Ishikawa (cell line): ENCODE results near the gene CXCL14.

Experiments
- CEBPB ChIP-seq: IDR thresholded peaks from 2 replicates; pipeline ENCODE4 v1.6.1; 2012
- CREB1 ChIP-seq: IDR thresholded peaks from 2 replicates; pipeline ENCODE4 v1.6.1; 2012; ENCODE audit warnings: low read depth
- EGR1 ChIP-seq: IDR thresholded peaks from 2 replicates; pipeline ENCODE4 v1.6.1; 2012
- EP300 ChIP-seq: IDR thresholded peaks from 2 replicates; pipeline ENCODE4 v1.6.1; 2012; ENCODE audit warnings: borderline replicate concordance
- FOXM1 ChIP-seq: IDR thresholded peaks from 2 replicates; pipeline ENCODE4 v1.6.1; 2012; ENCODE audit warnings: low read depth, borderline replicate concordance
- MAX ChIP-seq: IDR thresholded peaks from 2 replicates; pipeline ENCODE4 v1.6.1; 2012
- NFIC ChIP-seq: IDR thresholded peaks from 2 replicates; pipeline ENCODE4 v1.6.1; 2012
- RAD21 ChIP-seq: IDR thresholded peaks from 2 replicates; pipeline ENCODE4 v1.6.1; 2012; ENCODE audit warnings: low read depth
- TAF1 ChIP-seq: IDR thresholded peaks from 2 replicates; pipeline ENCODE4 v1.6.1; 2012; ENCODE audit warnings: low read depth, mild to moderate bottlenecking
- TCF12 ChIP-seq: IDR thresholded peaks from 2 replicates; pipeline ENCODE4 v1.6.1; 2012; ENCODE audit warnings: low read depth
- TEAD4 ChIP-seq: IDR thresholded peaks from 2 replicates; pipeline ENCODE4 v1.6.1; 2012
- USF1 ChIP-seq: IDR thresholded peaks from 2 replicates; pipeline ENCODE4 v1.6.1; 2012
- YY1 ChIP-seq: IDR thresholded peaks from 2 replicates; pipeline ENCODE4 v1.6.1; 2012; ENCODE audit warnings: low read depth
- ZBTB7A ChIP-seq: IDR thresholded peaks from 2 replicates; pipeline ENCODE4 v1.6.1; 2012; ENCODE audit warnings: low read depth
- TF ChIP-seq, protein P1 (sequence below): IDR thresholded peaks from 2 replicates; pipeline ENCODE4 v1.6.1; 2012; ENCODE audit warnings: low read depth, mild to moderate bottlenecking

The CXCL14 gene

GRCh38 chr5:135556620-135557019 is 22.2 kb downstream of the CXCL14 start:
- no peak for TF ChIP-seq CREB1
- no peak for TF ChIP-seq ZBTB7A
- no peak for TF ChIP-seq NFIC

- no peak for TF ChIP-seq TCF12
- TF ChIP-seq FOXM1, result no peak
- TF ChIP-seq MAX, result no peak
- TF ChIP-seq EP300, result no peak
- TF ChIP-seq NFIC, result no peak
- TF ChIP-seq TEAD4, result no peak
- no peak for TF ChIP-seq RAD21
- TF ChIP-seq CEBPB, result no peak
- TF ChIP-seq, protein P1, sequence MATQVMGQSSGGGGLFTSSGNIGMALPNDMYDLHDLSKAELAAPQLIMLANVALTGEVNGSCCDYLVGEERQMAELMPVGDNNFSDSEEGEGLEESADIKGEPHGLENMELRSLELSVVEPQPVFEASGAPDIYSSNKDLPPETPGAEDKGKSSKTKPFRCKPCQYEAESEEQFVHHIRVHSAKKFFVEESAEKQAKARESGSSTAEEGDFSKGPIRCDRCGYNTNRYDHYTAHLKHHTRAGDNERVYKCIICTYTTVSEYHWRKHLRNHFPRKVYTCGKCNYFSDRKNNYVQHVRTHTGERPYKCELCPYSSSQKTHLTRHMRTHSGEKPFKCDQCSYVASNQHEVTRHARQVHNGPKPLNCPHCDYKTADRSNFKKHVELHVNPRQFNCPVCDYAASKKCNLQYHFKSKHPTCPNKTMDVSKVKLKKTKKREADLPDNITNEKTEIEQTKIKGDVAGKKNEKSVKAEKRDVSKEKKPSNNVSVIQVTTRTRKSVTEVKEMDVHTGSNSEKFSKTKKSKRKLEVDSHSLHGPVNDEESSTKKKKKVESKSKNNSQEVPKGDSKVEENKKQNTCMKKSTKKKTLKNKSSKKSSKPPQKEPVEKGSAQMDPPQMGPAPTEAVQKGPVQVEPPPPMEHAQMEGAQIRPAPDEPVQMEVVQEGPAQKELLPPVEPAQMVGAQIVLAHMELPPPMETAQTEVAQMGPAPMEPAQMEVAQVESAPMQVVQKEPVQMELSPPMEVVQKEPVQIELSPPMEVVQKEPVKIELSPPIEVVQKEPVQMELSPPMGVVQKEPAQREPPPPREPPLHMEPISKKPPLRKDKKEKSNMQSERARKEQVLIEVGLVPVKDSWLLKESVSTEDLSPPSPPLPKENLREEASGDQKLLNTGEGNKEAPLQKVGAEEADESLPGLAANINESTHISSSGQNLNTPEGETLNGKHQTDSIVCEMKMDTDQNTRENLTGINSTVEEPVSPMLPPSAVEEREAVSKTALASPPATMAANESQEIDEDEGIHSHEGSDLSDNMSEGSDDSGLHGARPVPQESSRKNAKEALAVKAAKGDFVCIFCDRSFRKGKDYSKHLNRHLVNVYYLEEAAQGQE, result no peak
- no peak for TF ChIP-seq TAF1
- TF ChIP-seq CREB1, result no peak
- TF ChIP-seq ZBTB7A, result no peak
- no peak for TF ChIP-seq USF1
- no peak for TF ChIP-seq YY1
- no peak for TF ChIP-seq EGR1
Measured at GRCh38 chr5:135555530-135555929, 23.3 kb downstream of the CXCL14 start.

GRCh38 chr5:135553688-135554462 is 24.9 kb downstream of the CXCL14 start:
- no peak for TF ChIP-seq TEAD4
- TF ChIP-seq CEBPB, result no peak
- no peak for TF ChIP-seq USF1
- no peak for TF ChIP-seq MAX
- TF ChIP-seq RAD21, result peak; percentile 39; the same call in 1 of the 2 replicates
- no peak for TF ChIP-seq TAF1
- no peak for TF ChIP-seq NFIC

DNA sequence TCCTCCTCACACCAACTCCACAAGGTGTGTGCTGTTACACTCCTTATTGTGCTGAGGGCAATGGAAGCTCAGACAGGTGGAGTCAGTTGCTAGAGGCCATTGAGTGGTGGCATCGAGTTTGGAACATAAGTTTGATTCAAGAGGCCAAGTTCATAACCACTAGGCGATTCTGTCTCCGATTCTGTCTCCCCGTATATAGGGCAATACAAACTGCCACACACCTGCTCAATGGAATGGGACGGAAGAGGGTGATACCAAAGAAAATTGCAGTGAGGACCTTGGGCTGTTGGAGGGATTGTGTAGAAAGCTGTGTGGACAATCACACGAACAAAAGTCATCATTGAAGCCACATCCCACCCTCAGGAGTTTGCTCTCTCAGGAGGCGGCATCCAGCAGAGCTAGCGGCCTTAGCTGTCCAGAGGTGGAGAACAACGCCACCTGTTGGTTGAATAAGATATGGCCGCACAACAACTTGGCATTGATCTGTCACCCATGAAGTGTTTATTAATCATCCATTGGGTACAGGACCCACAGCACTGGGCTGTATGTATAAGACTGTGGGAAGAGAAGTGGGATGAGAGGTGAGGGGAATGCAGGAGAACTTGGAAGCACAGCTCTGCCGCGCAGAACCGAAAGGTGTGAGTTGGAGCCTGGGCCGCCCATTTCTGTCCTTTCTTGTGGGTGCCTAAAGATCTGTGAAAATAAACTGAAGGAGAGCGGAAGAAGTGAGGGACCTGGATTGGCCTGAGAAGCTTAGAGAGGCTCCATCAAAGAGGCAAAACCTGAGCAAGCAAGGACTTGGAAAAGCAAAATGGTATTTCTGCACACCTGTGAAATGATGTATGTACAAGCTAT is 27.0 kb downstream of the CXCL14 start:
- TF ChIP-seq USF1, result no peak
- TF ChIP-seq EGR1, result no peak
- TF ChIP-seq RAD21, result peak; percentile 86
- TF ChIP-seq TAF1, result no peak
- no peak for TF ChIP-seq YY1
- no peak for TF ChIP-seq CREB1
- TF ChIP-seq NFIC, result no peak

- TF ChIP-seq, protein P1, result no peak
- TF ChIP-seq ZBTB7A (no peak), EGR1 (no peak), CREB1 (no peak), NFIC (no peak), FOXM1 (no peak), MAX (no peak), TAF1 (no peak), CEBPB (no peak)
Measured at GRCh38 chr5:135549413-135549812, 29.4 kb downstream of the CXCL14 start.
